ENCODE results near the gene FAM118B. TPM values are rescaled to one million over a fixed set of nuclear protein-coding genes. Genes with fewer than 3 reads are reported as not detected.

FAM118B gene
- polyA plus RNA-seq, 1 of the 3 experiments (the other 2 are of a cell fraction), result 19.5 TPM

GRCh38 chr11:126207896-126208295, 3.7 kb upstream of the FAM118B start:
- H3K9ac ChIP-seq, result no peak overlapping the region
- H3K4me1 ChIP-seq (ENCODE audit: control insufficient read depth in 1 of 2, insufficient read depth in 2 of 2, low read depth in 1 of 2, low read length in 1 of 2), result peaks cover 7 to 9% of the 10 kb centered on the region in 2 experiments
- ChIA-PET CTCF (interaction anchor here (1.9 kb wide), 1 partner anchor 14 kb away, joined by 7 read pairs; no protein-coding TSS in a partner anchor), POLR2A (no interaction called here)
- no peak overlapping the region for H3K4me3 ChIP-seq (ENCODE audit: low read depth in 2 of 2, low read length in 1 of 2)
- TF ChIP-seq SIN3A (IDR thresholded peaks at IDR 0.05; ENCODE audit: borderline replicate concordance, low read depth, low read length), result no peak
- TF ChIP-seq TEAD4 (IDR thresholded peaks at IDR 0.05; ENCODE audit: borderline replicate concordance, insufficient read depth), result no peak
- TF ChIP-seq FOXJ3 (CRISPR knock-in tag; IDR thresholded peaks at IDR 0.05), result no peak
- no peak for TF ChIP-seq YY1 (IDR thresholded peaks at IDR 0.05; ENCODE audit: low read depth)
- no peak for TF ChIP-seq SMC3 (IDR thresholded peaks at IDR 0.05; ENCODE audit: low read depth, low read length)
- TF ChIP-seq FOSL2 (IDR thresholded peaks at IDR 0.05; ENCODE audit: borderline replicate concordance, low read depth), result no peak
- TF ChIP-seq, protein P1, sequence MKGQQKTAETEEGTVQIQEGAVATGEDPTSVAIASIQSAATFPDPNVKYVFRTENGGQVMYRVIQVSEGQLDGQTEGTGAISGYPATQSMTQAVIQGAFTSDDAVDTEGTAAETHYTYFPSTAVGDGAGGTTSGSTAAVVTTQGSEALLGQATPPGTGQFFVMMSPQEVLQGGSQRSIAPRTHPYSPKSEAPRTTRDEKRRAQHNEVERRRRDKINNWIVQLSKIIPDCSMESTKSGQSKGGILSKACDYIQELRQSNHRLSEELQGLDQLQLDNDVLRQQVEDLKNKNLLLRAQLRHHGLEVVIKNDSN (IDR thresholded peaks at IDR 0.05; ENCODE audit: borderline replicate concordance, low read depth), result no peak
- TF ChIP-seq, protein P2, sequence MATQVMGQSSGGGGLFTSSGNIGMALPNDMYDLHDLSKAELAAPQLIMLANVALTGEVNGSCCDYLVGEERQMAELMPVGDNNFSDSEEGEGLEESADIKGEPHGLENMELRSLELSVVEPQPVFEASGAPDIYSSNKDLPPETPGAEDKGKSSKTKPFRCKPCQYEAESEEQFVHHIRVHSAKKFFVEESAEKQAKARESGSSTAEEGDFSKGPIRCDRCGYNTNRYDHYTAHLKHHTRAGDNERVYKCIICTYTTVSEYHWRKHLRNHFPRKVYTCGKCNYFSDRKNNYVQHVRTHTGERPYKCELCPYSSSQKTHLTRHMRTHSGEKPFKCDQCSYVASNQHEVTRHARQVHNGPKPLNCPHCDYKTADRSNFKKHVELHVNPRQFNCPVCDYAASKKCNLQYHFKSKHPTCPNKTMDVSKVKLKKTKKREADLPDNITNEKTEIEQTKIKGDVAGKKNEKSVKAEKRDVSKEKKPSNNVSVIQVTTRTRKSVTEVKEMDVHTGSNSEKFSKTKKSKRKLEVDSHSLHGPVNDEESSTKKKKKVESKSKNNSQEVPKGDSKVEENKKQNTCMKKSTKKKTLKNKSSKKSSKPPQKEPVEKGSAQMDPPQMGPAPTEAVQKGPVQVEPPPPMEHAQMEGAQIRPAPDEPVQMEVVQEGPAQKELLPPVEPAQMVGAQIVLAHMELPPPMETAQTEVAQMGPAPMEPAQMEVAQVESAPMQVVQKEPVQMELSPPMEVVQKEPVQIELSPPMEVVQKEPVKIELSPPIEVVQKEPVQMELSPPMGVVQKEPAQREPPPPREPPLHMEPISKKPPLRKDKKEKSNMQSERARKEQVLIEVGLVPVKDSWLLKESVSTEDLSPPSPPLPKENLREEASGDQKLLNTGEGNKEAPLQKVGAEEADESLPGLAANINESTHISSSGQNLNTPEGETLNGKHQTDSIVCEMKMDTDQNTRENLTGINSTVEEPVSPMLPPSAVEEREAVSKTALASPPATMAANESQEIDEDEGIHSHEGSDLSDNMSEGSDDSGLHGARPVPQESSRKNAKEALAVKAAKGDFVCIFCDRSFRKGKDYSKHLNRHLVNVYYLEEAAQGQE (IDR thresholded peaks at IDR 0.05; ENCODE audit: low read depth, low read length), result no peak
- TF ChIP-seq, protein P3, sequence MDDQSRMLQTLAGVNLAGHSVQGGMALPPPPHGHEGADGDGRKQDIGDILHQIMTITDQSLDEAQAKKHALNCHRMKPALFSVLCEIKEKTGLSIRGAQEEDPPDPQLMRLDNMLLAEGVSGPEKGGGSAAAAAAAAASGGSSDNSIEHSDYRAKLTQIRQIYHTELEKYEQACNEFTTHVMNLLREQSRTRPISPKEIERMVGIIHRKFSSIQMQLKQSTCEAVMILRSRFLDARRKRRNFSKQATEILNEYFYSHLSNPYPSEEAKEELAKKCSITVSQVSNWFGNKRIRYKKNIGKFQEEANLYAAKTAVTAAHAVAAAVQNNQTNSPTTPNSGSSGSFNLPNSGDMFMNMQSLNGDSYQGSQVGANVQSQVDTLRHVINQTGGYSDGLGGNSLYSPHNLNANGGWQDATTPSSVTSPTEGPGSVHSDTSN (IDR thresholded peaks at IDR 0.05), result no peak
- no peak for TF ChIP-seq EP300 (IDR thresholded peaks at IDR 0.05; ENCODE audit: borderline replicate concordance in 1 of 2, low read depth in 1 of 2, low read length in 1 of 2)
- TF ChIP-seq, protein P4, sequence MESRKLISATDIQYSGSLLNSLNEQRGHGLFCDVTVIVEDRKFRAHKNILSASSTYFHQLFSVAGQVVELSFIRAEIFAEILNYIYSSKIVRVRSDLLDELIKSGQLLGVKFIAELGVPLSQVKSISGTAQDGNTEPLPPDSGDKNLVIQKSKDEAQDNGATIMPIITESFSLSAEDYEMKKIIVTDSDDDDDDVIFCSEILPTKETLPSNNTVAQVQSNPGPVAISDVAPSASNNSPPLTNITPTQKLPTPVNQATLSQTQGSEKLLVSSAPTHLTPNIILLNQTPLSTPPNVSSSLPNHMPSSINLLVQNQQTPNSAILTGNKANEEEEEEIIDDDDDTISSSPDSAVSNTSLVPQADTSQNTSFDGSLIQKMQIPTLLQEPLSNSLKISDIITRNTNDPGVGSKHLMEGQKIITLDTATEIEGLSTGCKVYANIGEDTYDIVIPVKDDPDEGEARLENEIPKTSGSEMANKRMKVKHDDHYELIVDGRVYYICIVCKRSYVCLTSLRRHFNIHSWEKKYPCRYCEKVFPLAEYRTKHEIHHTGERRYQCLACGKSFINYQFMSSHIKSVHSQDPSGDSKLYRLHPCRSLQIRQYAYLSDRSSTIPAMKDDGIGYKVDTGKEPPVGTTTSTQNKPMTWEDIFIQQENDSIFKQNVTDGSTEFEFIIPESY (IDR thresholded peaks at IDR 0.05; ENCODE audit: borderline replicate concordance, low read depth), result no peak
- no peaks in the 10 kb centered on the region for H4K20me1 ChIP-seq (ENCODE audit: insufficient read depth)
- 75% methylated on average over 2 of the region's 2 CpGs for WGBS (ENCODE audit: low lambda C conversion rate)
- H3K9me2 ChIP-seq, result no peaks in the 10 kb centered on the region
- DNase-seq, result no peak
- H3K79me2 ChIP-seq (ENCODE audit: insufficient read depth), result peaks cover 34% of the 10 kb centered on the region
- H3K4me2 ChIP-seq, result no peak overlapping the region
- H3K36me3 ChIP-seq (replicated peaks in 1 of 2; ENCODE audit: control insufficient read depth in 1 of 2, insufficient read depth in 2 of 2, low read length in 1 of 2), result peaks cover 51 to 58% of the 10 kb centered on the region in 2 experiments
- peaks cover 4% of the 10 kb centered on the region for H3F3A ChIP-seq (replicated peaks; ENCODE audit: insufficient read depth)
- no peaks in the 10 kb centered on the region for H3K27me3 ChIP-seq (ENCODE audit: insufficient read depth)
- H2AFZ ChIP-seq (ENCODE audit: low read depth), result no peak overlapping the region
- H3K9me3 ChIP-seq, result no peaks in the 10 kb centered on the region
- no peak overlapping the region for H3K27ac ChIP-seq (ENCODE audit: low read depth in 2 of 2, low read length in 1 of 2)
